Neutrophil (primary cell): ENCODE measurements around the gene SYTL2.
"Not testable (repeated sequence)": the region's sequence is repeated elsewhere in the genome, so short reads cannot be mapped to it uniquely, and the experiment has no call there.

Experiments
- H3K27ac ChIP-seq: fragments of 200-600 bp; sonication (generic); 2 replicates; pipeline ENCODE4 v1.5.1; 2016; ENCODE audit warnings: mild to moderate bottlenecking, moderate library complexity
- H3K27me3 ChIP-seq: fragments of 200-600 bp; sonication (generic); 2 replicates; pipeline ENCODE4 v1.6.0; 2016; ENCODE audit warnings: mild to moderate bottlenecking
- H3K36me3 ChIP-seq: fragments of 200-600 bp; sonication (generic); 2 replicates; pipeline ENCODE4 v1.5.1; 2017
- H3K4me1 ChIP-seq, 2 experiments: fragments of 200-600 bp in 1 of 2; sonication (generic) in 1 of 2; 1 replicate in 1 of 2; 2 replicates in 1 of 2; pipeline versions ENCODE4 v1.5.1 to v1.6.1; 2013 to 2016; ENCODE audit warnings: low read depth in 1 of 2, low read length in 1 of 2, mild to moderate bottlenecking in 1 of 2, moderate library complexity in 1 of 2; ENCODE audit not compliant: control insufficient read depth in 1 of 2, insufficient read depth in 1 of 2
- H3K4me3 ChIP-seq, 2 experiments: fragments of 200-600 bp in 1 of 2; sonication (generic) in 1 of 2; 1 replicate in 1 of 2; 2 replicates in 1 of 2; pipeline ENCODE4 v1.5.1; 2013 to 2016; ENCODE audit warnings: low read depth in 1 of 2, low read length in 1 of 2, mild to moderate bottlenecking in 1 of 2, moderate library complexity in 1 of 2
- H3K9me3 ChIP-seq: fragments of 200-600 bp; sonication (generic); 2 replicates; pipeline ENCODE4 v1.5.1; 2016
- CTCF ChIP-seq: fragments of 200-600 bp; sonication (generic); IDR thresholded peaks from 2 replicates; pipeline ENCODE4 v1.5.1; 2016; ENCODE audit warnings: antibody characterized with exemption

Gene SYTL2

GRCh38 chr11:85844439-85845123 is 33.6 kb upstream of the SYTL2 start:
- H3K4me1 ChIP-seq: peaks cover 5% of the 10 kb centered on the region in 2 experiments
- no peak for TF ChIP-seq CTCF

GRCh38 chr11:85843929-85844328 is 33.0 kb upstream of the SYTL2 start:
- H3K4me3 ChIP-seq: no peak overlapping the region
- H3K27me3 ChIP-seq: no peaks in the 10 kb centered on the region
- H3K9me3 ChIP-seq: no peaks in the 10 kb centered on the region
- no peaks in the 10 kb centered on the region for H3K36me3 ChIP-seq
- no peak for TF ChIP-seq CTCF
- H3K4me1 ChIP-seq: peaks cover 5% of the 10 kb centered on the region in 2 experiments
- no peak overlapping the region for H3K27ac ChIP-seq

More at GRCh38 chr11:85844439-85845123, 33.6 kb upstream of the SYTL2 start:
- no peak overlapping the region for H3K4me3 ChIP-seq
- H3K27ac ChIP-seq: no peak overlapping the region
- no peaks in the 10 kb centered on the region for H3K9me3 ChIP-seq
- H3K27me3 ChIP-seq: no peaks in the 10 kb centered on the region
- no peaks in the 10 kb centered on the region for H3K36me3 ChIP-seq

GRCh38 chr11:85840932-85841331 is 30.0 kb upstream of the SYTL2 start:
- not testable (repeated sequence) for H3K4me3 ChIP-seq, H3K27me3 ChIP-seq, H3K4me1 ChIP-seq, H3K9me3 ChIP-seq, H3K36me3 ChIP-seq, H3K27ac ChIP-seq

GRCh38 chr11:85835729-85836128 is 24.8 kb upstream of the SYTL2 start:
- Histone ChIP-seq H3K36me3 (no peaks in the 10 kb centered on the region), H3K4me3 (no peak overlapping the region), H3K27me3 (no peaks in the 10 kb centered on the region), H3K27ac (no peak overlapping the region), H3K9me3 (no peaks in the 10 kb centered on the region), H3K4me1 (no peaks in the 10 kb centered on the region)
- TF ChIP-seq CTCF: no peak

- H3K36me3 ChIP-seq: no peaks in the 10 kb centered on the region
- no peak for TF ChIP-seq CTCF
- H3K9me3 ChIP-seq: no peaks in the 10 kb centered on the region
- H3K27ac ChIP-seq: no peak overlapping the region
- no peak overlapping the region for H3K4me3 ChIP-seq
- no peaks in the 10 kb centered on the region for H3K4me1 ChIP-seq
- H3K27me3 ChIP-seq: no peaks in the 10 kb centered on the region
These were observed 24.3 kb upstream of the SYTL2 start for GRCh38 chr11:85835263-85835662.

- H3K4me1 ChIP-seq: no peaks in the 10 kb centered on the region
- no peak overlapping the region for H3K27ac ChIP-seq
- H3K36me3 ChIP-seq: no peaks in the 10 kb centered on the region
- H3K9me3 ChIP-seq: no peaks in the 10 kb centered on the region
- no peaks in the 10 kb centered on the region for H3K27me3 ChIP-seq
- no peak overlapping the region for H3K4me3 ChIP-seq
- TF ChIP-seq CTCF: no peak
These were observed 20.1 kb upstream of the SYTL2 start for GRCh38 chr11:85831050-85831449.
